ENCODE measurements around the gene CFAP74. TPM values are rescaled to one million over a fixed set of nuclear protein-coding genes. Genes with fewer than 3 reads are reported as not detected.

CFAP74 gene
- total and polyA plus RNA-seq, 2 of the 13 experiments (the other 11 are each of a cell fraction or from before 2014, with no cell fraction given) = 0.27 to 0.62 TPM

DNA sequence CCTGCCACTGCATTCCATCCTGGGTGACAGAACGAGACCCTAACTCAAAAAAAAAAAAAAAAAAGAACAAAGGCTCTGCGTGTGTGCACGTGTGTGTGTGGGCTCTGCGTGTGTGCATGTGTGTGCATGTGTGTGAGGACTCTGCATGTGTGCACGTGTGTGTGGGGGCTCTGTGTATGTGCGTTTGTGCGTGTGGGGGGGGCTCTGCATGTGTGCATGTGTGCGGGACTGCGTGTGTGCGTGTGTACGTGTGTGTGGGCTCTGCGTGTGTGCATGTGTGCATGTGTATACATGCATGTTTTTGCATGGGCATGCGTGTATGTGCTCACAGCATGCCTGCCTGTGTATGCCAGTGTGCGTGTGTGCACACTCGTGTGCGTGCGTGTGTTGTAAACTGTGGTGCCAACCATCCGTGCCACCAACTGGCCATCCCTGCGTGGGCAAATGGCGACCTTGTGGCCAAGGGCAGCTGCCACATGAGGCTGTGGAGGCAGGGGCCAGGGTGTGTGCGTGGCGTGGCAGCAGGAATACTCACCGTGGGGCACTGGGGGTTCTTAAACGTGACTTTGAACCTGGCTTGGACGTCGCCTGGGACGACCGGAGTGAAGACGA is 57.7 kb downstream of the CFAP74 start:
- H3K27me3 ChIP-seq (ENCODE audit: control insufficient read depth in 1 of 2, insufficient read depth in 2 of 2, low read length in 2 of 2) = no peaks in the 10 kb centered on the region
- no peak overlapping the region for H3K27ac ChIP-seq (ENCODE audit: extremely low read length, insufficient read depth, low read length)
- no peak for DNase-seq (ENCODE audit: low spot score)
- no peak overlapping the region for H3K4me3 ChIP-seq (replicated peaks in 1 of 3; ENCODE audit: insufficient read depth in 1 of 3, low read depth in 2 of 3, low read length in 3 of 3)
- H3K4me1 ChIP-seq (ENCODE audit: insufficient read depth, low read length) = peaks cover 67% of the 10 kb centered on the region
- POLR2A ChIA-PET = interaction anchor here (2.2 kb wide), 1 partner anchor 10 kb away, joined by 5 read pairs; no protein-coding TSS in a partner anchor
- H3K9me3 ChIP-seq (ENCODE audit: low read length) = no peaks in the 10 kb centered on the region
- H3K4me2 ChIP-seq (ENCODE audit: low read depth, low read length) = no peak overlapping the region; the same call in 1 of the 2 replicates
- in situ Hi-C loops (cut with HindIII; ENCODE audit: extremely low pct_ligation_motif_present, low pct_unique_long_range_greater_than_20kb) = no loop called here
- intact Hi-C loops (cut with micrococcal nuclease; ENCODE audit: unreplicated experiment) = no loop called here
- ATAC-seq = no peak
- no peak overlapping the region for H2AFZ ChIP-seq (ENCODE audit: low read length)
- no peak for FAIRE-seq
- no peaks in the 10 kb centered on the region for H3K36me3 ChIP-seq (replicated peaks in 1 of 2; ENCODE audit: control insufficient read depth in 1 of 2, insufficient read depth in 2 of 2, low read length in 2 of 2)
- no TSS peak for BruUV-seq (replicated peaks)
- CTCF ChIA-PET (ENCODE audit: low intra/inter-chr PET ratio, low total read pairs) = no interaction called here
- peaks cover 13% of the 10 kb centered on the region for H3K79me2 ChIP-seq (ENCODE audit: insufficient read depth, low read length)
- H4K20me1 ChIP-seq (ENCODE audit: insufficient read depth, low read length) = 0 out of 2 replicates have a peak, but pooled peaks cover 3% of the 10 kb centered on the region
- no peak overlapping the region for H3K9ac ChIP-seq (ENCODE audit: insufficient read depth, low read depth, low read length)
- 86% methylated on average over 21 of the region's 29 CpGs for WGBS (ENCODE audit: low lambda C conversion rate)
- no peak for TF ChIP-seq KDM5A (IDR thresholded peaks at IDR 0.05; ENCODE audit: borderline replicate concordance, low read length)
- TF ChIP-seq, protein P1, sequence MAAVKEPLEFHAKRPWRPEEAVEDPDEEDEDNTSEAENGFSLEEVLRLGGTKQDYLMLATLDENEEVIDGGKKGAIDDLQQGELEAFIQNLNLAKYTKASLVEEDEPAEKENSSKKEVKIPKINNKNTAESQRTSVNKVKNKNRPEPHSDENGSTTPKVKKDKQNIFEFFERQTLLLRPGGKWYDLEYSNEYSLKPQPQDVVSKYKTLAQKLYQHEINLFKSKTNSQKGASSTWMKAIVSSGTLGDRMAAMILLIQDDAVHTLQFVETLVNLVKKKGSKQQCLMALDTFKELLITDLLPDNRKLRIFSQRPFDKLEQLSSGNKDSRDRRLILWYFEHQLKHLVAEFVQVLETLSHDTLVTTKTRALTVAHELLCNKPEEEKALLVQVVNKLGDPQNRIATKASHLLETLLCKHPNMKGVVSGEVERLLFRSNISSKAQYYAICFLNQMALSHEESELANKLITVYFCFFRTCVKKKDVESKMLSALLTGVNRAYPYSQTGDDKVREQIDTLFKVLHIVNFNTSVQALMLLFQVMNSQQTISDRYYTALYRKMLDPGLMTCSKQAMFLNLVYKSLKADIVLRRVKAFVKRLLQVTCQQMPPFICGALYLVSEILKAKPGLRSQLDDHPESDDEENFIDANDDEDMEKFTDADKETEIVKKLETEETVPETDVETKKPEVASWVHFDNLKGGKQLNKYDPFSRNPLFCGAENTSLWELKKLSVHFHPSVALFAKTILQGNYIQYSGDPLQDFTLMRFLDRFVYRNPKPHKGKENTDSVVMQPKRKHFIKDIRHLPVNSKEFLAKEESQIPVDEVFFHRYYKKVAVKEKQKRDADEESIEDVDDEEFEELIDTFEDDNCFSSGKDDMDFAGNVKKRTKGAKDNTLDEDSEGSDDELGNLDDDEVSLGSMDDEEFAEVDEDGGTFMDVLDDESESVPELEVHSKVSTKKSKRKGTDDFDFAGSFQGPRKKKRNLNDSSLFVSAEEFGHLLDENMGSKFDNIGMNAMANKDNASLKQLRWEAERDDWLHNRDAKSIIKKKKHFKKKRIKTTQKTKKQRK (IDR thresholded peaks at IDR 0.05; ENCODE audit: low read length) = no peak
- no peak for TF ChIP-seq ZNF484 (CRISPR knock-in tag; IDR thresholded peaks at IDR 0.05; ENCODE audit: borderline replicate concordance, low read depth)
- TF ChIP-seq, protein P2, sequence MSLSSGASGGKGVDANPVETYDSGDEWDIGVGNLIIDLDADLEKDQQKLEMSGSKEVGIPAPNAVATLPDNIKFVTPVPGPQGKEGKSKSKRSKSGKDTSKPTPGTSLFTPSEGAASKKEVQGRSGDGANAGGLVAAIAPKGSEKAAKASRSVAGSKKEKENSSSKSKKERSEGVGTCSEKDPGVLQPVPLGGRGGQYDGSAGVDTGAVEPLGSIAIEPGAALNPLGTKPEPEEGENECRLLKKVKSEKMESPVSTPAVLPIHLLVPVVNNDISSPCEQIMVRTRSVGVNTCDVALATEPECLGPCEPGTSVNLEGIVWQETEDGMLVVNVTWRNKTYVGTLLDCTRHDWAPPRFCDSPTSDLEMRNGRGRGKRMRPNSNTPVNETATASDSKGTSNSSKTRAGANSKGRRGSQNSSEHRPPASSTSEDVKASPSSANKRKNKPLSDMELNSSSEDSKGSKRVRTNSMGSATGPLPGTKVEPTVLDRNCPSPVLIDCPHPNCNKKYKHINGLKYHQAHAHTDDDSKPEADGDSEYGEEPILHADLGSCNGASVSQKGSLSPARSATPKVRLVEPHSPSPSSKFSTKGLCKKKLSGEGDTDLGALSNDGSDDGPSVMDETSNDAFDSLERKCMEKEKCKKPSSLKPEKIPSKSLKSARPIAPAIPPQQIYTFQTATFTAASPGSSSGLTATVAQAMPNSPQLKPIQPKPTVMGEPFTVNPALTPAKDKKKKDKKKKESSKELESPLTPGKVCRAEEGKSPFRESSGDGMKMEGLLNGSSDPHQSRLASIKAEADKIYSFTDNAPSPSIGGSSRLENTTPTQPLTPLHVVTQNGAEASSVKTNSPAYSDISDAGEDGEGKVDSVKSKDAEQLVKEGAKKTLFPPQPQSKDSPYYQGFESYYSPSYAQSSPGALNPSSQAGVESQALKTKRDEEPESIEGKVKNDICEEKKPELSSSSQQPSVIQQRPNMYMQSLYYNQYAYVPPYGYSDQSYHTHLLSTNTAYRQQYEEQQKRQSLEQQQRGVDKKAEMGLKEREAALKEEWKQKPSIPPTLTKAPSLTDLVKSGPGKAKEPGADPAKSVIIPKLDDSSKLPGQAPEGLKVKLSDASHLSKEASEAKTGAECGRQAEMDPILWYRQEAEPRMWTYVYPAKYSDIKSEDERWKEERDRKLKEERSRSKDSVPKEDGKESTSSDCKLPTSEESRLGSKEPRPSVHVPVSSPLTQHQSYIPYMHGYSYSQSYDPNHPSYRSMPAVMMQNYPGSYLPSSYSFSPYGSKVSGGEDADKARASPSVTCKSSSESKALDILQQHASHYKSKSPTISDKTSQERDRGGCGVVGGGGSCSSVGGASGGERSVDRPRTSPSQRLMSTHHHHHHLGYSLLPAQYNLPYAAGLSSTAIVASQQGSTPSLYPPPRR (CRISPR knock-in tag; IDR thresholded peaks at IDR 0.05; ENCODE audit: borderline replicate concordance) = no peak
- no peak for TF ChIP-seq ZNF557 (CRISPR knock-in tag; IDR thresholded peaks at IDR 0.05)
- no peak for TF ChIP-seq PAF1 (CRISPR knock-in tag; IDR thresholded peaks at IDR 0.05)
- TF ChIP-seq ZNF264 (CRISPR knock-in tag; IDR thresholded peaks at IDR 0.05) = no peak
- TF ChIP-seq SMARCC2 (IDR thresholded peaks at IDR 0.05) = no peak
- TF ChIP-seq, protein P3, sequence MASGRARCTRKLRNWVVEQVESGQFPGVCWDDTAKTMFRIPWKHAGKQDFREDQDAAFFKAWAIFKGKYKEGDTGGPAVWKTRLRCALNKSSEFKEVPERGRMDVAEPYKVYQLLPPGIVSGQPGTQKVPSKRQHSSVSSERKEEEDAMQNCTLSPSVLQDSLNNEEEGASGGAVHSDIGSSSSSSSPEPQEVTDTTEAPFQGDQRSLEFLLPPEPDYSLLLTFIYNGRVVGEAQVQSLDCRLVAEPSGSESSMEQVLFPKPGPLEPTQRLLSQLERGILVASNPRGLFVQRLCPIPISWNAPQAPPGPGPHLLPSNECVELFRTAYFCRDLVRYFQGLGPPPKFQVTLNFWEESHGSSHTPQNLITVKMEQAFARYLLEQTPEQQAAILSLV (CRISPR knock-in tag; IDR thresholded peaks at IDR 0.05; ENCODE audit: borderline replicate concordance) = no peak
- no peak for TF ChIP-seq MEIS2 (CRISPR knock-in tag; IDR thresholded peaks at IDR 0.05)
- TF ChIP-seq TOPORS (CRISPR knock-in tag; IDR thresholded peaks at IDR 0.05) = 0 out of 2 replicates have a peak, but pooled peaks have one; percentile 19
- TF ChIP-seq, protein P4, sequence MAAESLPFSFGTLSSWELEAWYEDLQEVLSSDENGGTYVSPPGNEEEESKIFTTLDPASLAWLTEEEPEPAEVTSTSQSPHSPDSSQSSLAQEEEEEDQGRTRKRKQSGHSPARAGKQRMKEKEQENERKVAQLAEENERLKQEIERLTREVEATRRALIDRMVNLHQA (CRISPR knock-in tag; IDR thresholded peaks at IDR 0.05) = no peak
- TF ChIP-seq KMT2A (CRISPR knock-in tag; IDR thresholded peaks at IDR 0.05) = no peak
- no peak for TF ChIP-seq MED8 (CRISPR knock-in tag; IDR thresholded peaks at IDR 0.05; ENCODE audit: insufficient replicate concordance)
- peak; percentile 14 for TF ChIP-seq RBM22 (optimal IDR thresholded peaks at IDR 0.05; ENCODE audit: low read length)

Measured in HepG2 (cell line).